GM12875 (cell line): ENCODE data around the gene EXOC6B.

Experiments used
- H3K4me3 ChIP-seq: one replicate; pipeline ENCODE4 v1.5.1; 2011; ENCODE audit warnings: low read depth, low read length, control low read depth
- TF ChIP-seq, protein P1 (sequence below): IDR thresholded peaks from 2 replicates; pipeline ENCODE4 v1.5.1; 2011; ENCODE audit warnings: low read depth, mild to moderate bottlenecking, control low read depth, inconsistent platforms, low read length, moderate library complexity, borderline replicate concordance; ENCODE audit not compliant: insufficient read depth

The EXOC6B gene

DNA sequence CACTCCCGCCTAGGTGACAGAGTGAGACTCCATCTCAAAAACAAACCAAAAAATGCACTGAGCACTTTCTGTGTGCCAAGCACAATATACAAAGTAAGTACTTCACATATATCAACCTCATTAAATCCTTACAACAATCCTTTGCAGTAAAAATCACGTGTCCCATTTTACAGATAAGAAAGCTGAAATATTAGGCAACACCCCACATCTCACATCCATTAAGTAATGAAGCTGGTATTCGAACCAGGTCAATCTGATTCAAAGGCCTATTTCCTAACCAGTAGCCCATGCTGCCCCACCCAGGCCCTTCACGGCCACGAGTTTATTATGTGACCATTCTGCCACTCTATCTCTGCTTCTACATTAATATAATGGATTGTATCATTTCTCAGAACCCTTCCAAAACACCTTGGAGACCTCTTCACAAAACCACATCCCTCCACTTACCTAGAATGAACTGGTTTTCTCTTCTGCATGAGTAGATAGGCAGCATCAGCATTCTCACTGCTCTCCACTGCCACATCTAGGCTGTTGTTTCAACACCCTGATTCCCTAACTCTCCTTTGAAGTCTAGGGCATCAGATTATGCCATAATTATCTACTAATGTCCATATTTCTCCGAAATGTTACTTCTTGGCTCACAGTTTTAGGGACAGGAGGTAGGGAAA, 3.1 kb upstream of the EXOC6B start:
- H3K4me3 ChIP-seq: no peak overlapping the region
- TF ChIP-seq, protein P1, sequence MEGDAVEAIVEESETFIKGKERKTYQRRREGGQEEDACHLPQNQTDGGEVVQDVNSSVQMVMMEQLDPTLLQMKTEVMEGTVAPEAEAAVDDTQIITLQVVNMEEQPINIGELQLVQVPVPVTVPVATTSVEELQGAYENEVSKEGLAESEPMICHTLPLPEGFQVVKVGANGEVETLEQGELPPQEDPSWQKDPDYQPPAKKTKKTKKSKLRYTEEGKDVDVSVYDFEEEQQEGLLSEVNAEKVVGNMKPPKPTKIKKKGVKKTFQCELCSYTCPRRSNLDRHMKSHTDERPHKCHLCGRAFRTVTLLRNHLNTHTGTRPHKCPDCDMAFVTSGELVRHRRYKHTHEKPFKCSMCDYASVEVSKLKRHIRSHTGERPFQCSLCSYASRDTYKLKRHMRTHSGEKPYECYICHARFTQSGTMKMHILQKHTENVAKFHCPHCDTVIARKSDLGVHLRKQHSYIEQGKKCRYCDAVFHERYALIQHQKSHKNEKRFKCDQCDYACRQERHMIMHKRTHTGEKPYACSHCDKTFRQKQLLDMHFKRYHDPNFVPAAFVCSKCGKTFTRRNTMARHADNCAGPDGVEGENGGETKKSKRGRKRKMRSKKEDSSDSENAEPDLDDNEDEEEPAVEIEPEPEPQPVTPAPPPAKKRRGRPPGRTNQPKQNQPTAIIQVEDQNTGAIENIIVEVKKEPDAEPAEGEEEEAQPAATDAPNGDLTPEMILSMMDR: no peak

- TF ChIP-seq, protein P1: no peak
- no peak overlapping the region for H3K4me3 ChIP-seq
Measured at GRCh38 chr2:72827966-72828646, 2.3 kb upstream of the EXOC6B start.

- TF ChIP-seq, protein P1: no peak
- H3K4me3 ChIP-seq: no peak overlapping the region
Measured at GRCh38 chr2:72827487-72827886, 1.7 kb upstream of the EXOC6B start.

DNA sequence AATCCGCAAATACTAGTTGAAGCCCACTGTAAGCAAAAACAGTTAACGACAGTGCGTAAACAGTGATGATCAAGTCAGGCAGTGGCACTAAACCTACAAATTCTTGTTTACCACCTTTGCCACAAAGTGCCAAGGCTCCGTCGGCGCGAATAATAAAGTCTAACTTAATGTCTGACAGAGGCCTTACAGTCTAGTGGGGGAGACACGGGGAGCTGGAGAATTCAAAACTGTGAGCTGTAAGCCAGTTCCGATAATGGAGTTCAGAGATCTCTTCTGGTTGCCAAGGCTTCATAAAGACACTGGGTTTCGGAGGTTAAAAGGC, 284 bp upstream of the EXOC6B start:
- TF ChIP-seq, protein P1: no peak
- H3K4me3 ChIP-seq: peak overlapping the region; percentile 65

- H3K4me3 ChIP-seq: no peak overlapping the region
- TF ChIP-seq, protein P1: no peak
Measured at GRCh38 chr2:72824224-72824842, 1.5 kb downstream of the EXOC6B start.

DNA sequence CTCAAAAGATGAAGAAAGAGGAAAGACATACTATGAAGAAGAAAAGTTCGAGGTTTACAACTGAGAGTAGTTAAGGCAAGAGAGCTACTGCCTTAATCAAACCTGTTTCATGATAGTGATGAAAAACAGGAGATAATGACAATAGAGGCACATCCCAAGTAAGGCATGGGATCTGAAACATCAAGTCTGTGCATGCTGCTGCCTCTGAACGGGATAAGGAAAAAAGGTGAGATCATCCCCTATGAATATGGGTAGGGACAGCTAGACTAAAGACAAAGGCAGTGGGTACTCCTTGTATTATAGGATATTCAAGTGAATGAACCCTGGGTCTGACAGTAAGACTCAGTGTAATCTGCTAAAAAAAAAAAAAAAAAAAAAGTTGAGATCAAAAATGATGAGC, 3.0 kb downstream of the EXOC6B start:
- no peak overlapping the region for H3K4me3 ChIP-seq
- TF ChIP-seq, protein P1: no peak

GRCh38 chr2:72821983-72822382, 3.9 kb downstream of the EXOC6B start:
- TF ChIP-seq, protein P1: no peak
- no peak overlapping the region for H3K4me3 ChIP-seq
